ENCODE measurements around the gene KCNK1.

DNA sequence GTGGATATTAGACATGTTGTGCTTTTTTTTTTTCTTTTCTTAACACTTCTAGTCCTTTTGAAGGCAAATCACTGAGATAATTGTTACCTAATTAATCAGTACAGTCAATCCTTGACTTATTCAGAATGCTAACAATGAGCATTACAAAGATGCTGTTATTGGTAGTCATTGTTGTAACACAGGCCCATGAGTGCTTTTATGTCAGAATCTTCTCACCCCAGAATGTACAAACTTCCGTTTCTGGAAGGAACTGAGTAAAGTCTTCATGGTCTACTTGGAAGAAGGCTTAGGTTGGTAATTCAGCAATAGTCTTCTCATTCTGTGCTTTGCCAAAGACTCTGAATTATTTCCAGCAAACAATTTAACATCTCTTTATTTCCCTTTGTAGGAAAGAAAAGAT is 3.1 kb downstream of the KCNK1 start:
- no peak for TF ChIP-seq RCOR1 (IDR thresholded peaks at IDR 0.05; ENCODE audit: low read length)
- no peak for TF ChIP-seq POLR2AphosphoS5 (IDR thresholded peaks at IDR 0.05; ENCODE audit: low read depth, low read length)
- no peak for TF ChIP-seq CTCF (IDR thresholded peaks at IDR 0.05)
